SK-N-SH (cell line): ENCODE measurements around the gene SLAMF8. TPM values are rescaled to one million over a fixed set of nuclear protein-coding genes. Genes with fewer than 3 reads are reported as not detected.
A peak's percentile ranks its signal among the peaks of the same experiment; 100 is the strongest.

ENCODE experiments used
- CTCF ChIA-PET: fragments of 300-600, 350-600 bp; formaldehyde crosslinking; extraction: SDS; loops from one replicate; lab custom pipeline; 2021; lab: Yijun Ruan, JAX
- POLR2A ChIA-PET: fragments of 350-600 bp; sonication (Branson Sonifier 250); formaldehyde crosslinking; extraction: SDS; loops from one replicate; lab custom pipeline; 2020; ENCODE audit warnings: antibody characterized with exemption, inconsistent platforms; lab: Yijun Ruan, JAX
- DNase-seq: peaks from one replicate; pipeline ENCODE4 v3.0.0; 2012
- H2AFZ ChIP-seq: fragments of 200-600 bp; sonication (generic); 2 replicates; pipeline ENCODE4 v1.8.1; 2016; ENCODE audit warnings: antibody characterized with exemption, mild to moderate bottlenecking, low read depth
- H3F3A ChIP-seq: fragments of 200-600 bp; sonication (generic); replicated peaks from 2 replicates; pipeline ENCODE3; 2016; ENCODE audit warnings: antibody characterized with exemption, mild to moderate bottlenecking; ENCODE audit not compliant: insufficient read depth
- H3K27ac ChIP-seq, 2 experiments: fragments of 200-500 bp in 1 of 2; fragments of 200-600 bp in 1 of 2; sonication (Bioruptor generic) in 1 of 2; sonication (generic), shearing (Covaris generic) in 1 of 2; 2 replicates each; pipeline versions ENCODE4 v1.5.1 to v1.6.1; 2014 to 2016; ENCODE audit warnings: low read depth in 2 of 2, inconsistent platforms in 1 of 2, low read length in 1 of 2, mild to moderate bottlenecking in 1 of 2, mixed read lengths in 1 of 2
- H3K27me3 ChIP-seq: fragments of 200-600 bp; sonication (generic), shearing (Covaris generic); 2 replicates; pipeline ENCODE4 v1.6.1; 2016; ENCODE audit warnings: mixed run types; ENCODE audit not compliant: insufficient read depth
- H3K36me3 ChIP-seq, 2 experiments: fragments of 200-500 bp in 1 of 2; fragments of 200-600 bp in 1 of 2; sonication (Bioruptor generic) in 1 of 2; sonication (generic) in 1 of 2; replicated peaks in 1 of 2; 2 replicates each; pipeline versions ENCODE3 to v1.5.1; 2014 to 2016; ENCODE audit warnings: low read length in 1 of 2, mild to moderate bottlenecking in 1 of 2; ENCODE audit not compliant: insufficient read depth in 2 of 2, control insufficient read depth in 1 of 2
- H3K4me1 ChIP-seq, 2 experiments: fragments of 200-500 bp in 1 of 2; fragments of 200-600 bp in 1 of 2; sonication (Bioruptor generic) in 1 of 2; sonication (generic), shearing (Covaris generic) in 1 of 2; 2 replicates each; pipeline versions ENCODE4 v1.5.1 to v1.6.1; 2014 to 2016; ENCODE audit warnings: low read depth in 1 of 2, low read length in 1 of 2, mixed run types in 1 of 2; ENCODE audit not compliant: insufficient read depth in 2 of 2, control insufficient read depth in 1 of 2
- H3K4me2 ChIP-seq: fragments of 200-600 bp; sonication (generic), shearing (Covaris generic); 2 replicates; pipeline ENCODE4 v1.6.1; 2017; ENCODE audit warnings: mixed run types
- H3K4me3 ChIP-seq, 2 experiments: fragments of 200-500 bp in 1 of 2; fragments of 200-600 bp in 1 of 2; sonication (Bioruptor generic) in 1 of 2; sonication (generic), shearing (Covaris generic) in 1 of 2; 2 replicates each; pipeline versions ENCODE4 v1.5.1 to v1.8.1; 2014 to 2016; ENCODE audit warnings: low read depth in 2 of 2, inconsistent platforms in 1 of 2, low read length in 1 of 2, mild to moderate bottlenecking in 1 of 2, mixed read lengths in 1 of 2, moderate library complexity in 1 of 2
- H3K79me2 ChIP-seq: fragments of 200-600 bp; sonication (generic); 2 replicates; pipeline ENCODE4 v1.8.1; 2017; ENCODE audit warnings: mild to moderate bottlenecking; ENCODE audit not compliant: insufficient read depth
- H3K9ac ChIP-seq: fragments of 200-600 bp; sonication (generic); 2 replicates; pipeline ENCODE4 v1.6.1; 2017; ENCODE audit warnings: mixed run types
- H3K9me2 ChIP-seq: fragments of 200-600 bp; sonication (generic); 2 replicates; pipeline ENCODE4 v1.6.1; 2017; ENCODE audit warnings: mixed run types
- H3K9me3 ChIP-seq: fragments of 200-600 bp; sonication (generic); 2 replicates; pipeline ENCODE4 v1.6.1; 2017; ENCODE audit warnings: mixed run types, mild to moderate bottlenecking, moderate library complexity
- H4K20me1 ChIP-seq: fragments of 200-600 bp; sonication (generic); 2 replicates; pipeline ENCODE4 v1.6.1; 2017; ENCODE audit warnings: mild to moderate bottlenecking, mixed run types; ENCODE audit not compliant: insufficient read depth
- ELF1 ChIP-seq: IDR thresholded peaks from 2 replicates; pipeline ENCODE4 v1.4.0; 2012
- IRF3 ChIP-seq: fragments of 150-350 bp; IDR thresholded peaks from 2 replicates; pipeline ENCODE4 v1.6.1; 2016; ENCODE audit warnings: mild to moderate bottlenecking, low read depth, low read length
- NRF1 ChIP-seq: IDR thresholded peaks from 2 replicates; pipeline ENCODE4 v1.6.1; 2012; ENCODE audit warnings: low read depth, mild to moderate bottlenecking, low read length
- PBX3 ChIP-seq: IDR thresholded peaks from 2 replicates; pipeline ENCODE4; 2012
- POLR2AphosphoS5 ChIP-seq: IDR thresholded peaks from 2 replicates; pipeline ENCODE4 v1.6.1; 2012; ENCODE audit warnings: low read depth, low read length
- RFX5 ChIP-seq: IDR thresholded peaks from 2 replicates; pipeline ENCODE4 v1.6.1; 2012; ENCODE audit warnings: mild to moderate bottlenecking, improper control_type of control experiment, low read length
- SIN3A ChIP-seq: IDR thresholded peaks from 2 replicates; pipeline ENCODE4 v1.6.1; 2012; ENCODE audit warnings: low read depth, mild to moderate bottlenecking, low read length, moderate library complexity, borderline replicate concordance
- TAF1 ChIP-seq: IDR thresholded peaks from 2 replicates; pipeline ENCODE4 v1.6.1; 2012; ENCODE audit warnings: low read depth, mild to moderate bottlenecking, low read length, moderate library complexity, borderline replicate concordance
- TCF12 ChIP-seq: IDR thresholded peaks from 2 replicates; pipeline ENCODE4 v1.4.0; 2012
- TEAD4 ChIP-seq: IDR thresholded peaks from 2 replicates; pipeline ENCODE4 v1.4.0; 2012; ENCODE audit warnings: mild to moderate bottlenecking, borderline replicate concordance; ENCODE audit not compliant: insufficient read depth
- WGBS: methylation state at CpG from one replicate; pipeline ENCODE4 v1.1.6; 2017; ENCODE audit warnings: low lambda C conversion rate; 5-methylcytosine and 5-hydroxymethylcytosine counted together
- polyA plus RNA-seq, 3 experiments: library from polyadenylated mRNA; depleted of rRNA; stranded (reverse); fragments of >200 nt; gene quantifications; 2 replicates each; pipeline ENCODE4 v1.2.3, GENCODE V29; 2012

SLAMF8 gene
- polyA plus RNA-seq (2012; rRNA removed): not detected in 2 replicates
- not detected in 2 replicates for polyA plus RNA-seq (2012; cell fraction: cytosol; rRNA removed)
- polyA plus RNA-seq (2012; cell fraction: nucleus; rRNA removed): 0.07 and 0.10 TPM in 2 replicates

DNA sequence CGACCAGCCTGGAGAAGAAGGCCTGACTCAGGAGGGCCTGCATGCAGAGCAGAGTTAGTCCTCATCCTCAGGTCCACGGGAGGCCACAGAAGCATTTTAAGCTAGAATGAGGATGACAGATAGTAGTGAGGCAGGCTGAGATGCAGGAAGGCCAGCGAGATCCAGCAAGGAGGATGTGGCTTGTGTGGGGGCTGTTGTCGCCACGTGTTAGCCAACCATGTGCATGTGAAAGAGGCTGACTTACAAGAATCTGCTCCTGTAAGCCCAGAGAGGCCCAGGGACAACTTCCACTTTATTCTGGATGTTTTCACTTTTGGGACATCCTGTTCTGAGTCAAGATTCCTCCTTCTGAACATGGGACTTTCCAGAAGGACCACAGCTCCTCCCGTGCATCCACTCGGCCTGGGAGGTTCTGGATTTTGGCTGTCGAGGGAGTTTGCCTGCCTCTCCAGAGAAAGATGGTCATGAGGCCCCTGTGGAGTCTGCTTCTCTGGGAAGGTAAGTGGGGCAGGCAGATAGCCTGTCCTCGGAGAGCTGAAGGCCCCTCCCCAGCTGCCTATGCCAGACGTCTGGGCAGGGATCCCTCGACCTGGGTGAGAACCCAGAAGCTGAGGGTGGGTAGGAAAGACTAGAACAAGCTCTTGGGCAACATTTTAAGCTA, at the start of gene SLAMF8:
Gene SLAMF8 (plus strand): TSS at position 433 of the 661 bp plus-strand sequence. CDS start 26 bp downstream, at position 459.
- DNase-seq: no peak
- H3K4me2 ChIP-seq: no peak within 1 kb of the TSS

GRCh38 chr1:159778266-159778665, 48.4 kb upstream of the SLAMF8 start:
- Histone ChIP-seq H3K4me1 (peaks cover 0 to 7% of the 10 kb centered on the region in 2 experiments; a peak in 1 of 4 replicates), H2AFZ (no peak overlapping the region), H3K9me3 (no peaks in the 10 kb centered on the region), H4K20me1 (no peaks in the 10 kb centered on the region), H3K9me2 (no peaks in the 10 kb centered on the region), H3K9ac (no peak overlapping the region), H3K4me3 (no peak overlapping the region), H3K27me3 (no peaks in the 10 kb centered on the region)
- 88% methylated on average over 4 of the region's 4 CpGs for WGBS
- TF ChIP-seq ELF1: no peak
- no peak for TF ChIP-seq RFX5
- no peak for TF ChIP-seq PBX3
- no peak for TF ChIP-seq SIN3A
- TF ChIP-seq IRF3: no peak
- no peak for TF ChIP-seq NRF1
- TF ChIP-seq POLR2AphosphoS5: no peak
- no peak for TF ChIP-seq TAF1
- TF ChIP-seq TEAD4: no peak
- TF ChIP-seq, all 33 proteins: peak for 0
- H3F3A ChIP-seq: peaks cover 12% of the 10 kb centered on the region
- CTCF ChIA-PET: interaction anchor here (0.9 to 2.9 kb wide), 4 partner anchors 21 to 229 kb away, joined by 3 to 18 read pairs (median 4); no protein-coding TSS in a partner anchor
- no peak overlapping the region for H3K27ac ChIP-seq
- POLR2A ChIA-PET: no interaction called here
- H3K79me2 ChIP-seq: no peaks in the 10 kb centered on the region
- no peak overlapping the region for H3K4me2 ChIP-seq
- no peaks in the 10 kb centered on the region for H3K36me3 ChIP-seq
- no peak for DNase-seq

More for the DNA sequence above, at the start of gene SLAMF8:
- Histone ChIP-seq H3K27ac (no peak within 1 kb of the TSS), H3K9me3 (no peaks in the 10 kb centered on the region), H3F3A (no peaks in the 10 kb centered on the region), H3K4me3 (no peak within 1 kb of the TSS), H2AFZ (0 out of 2 replicates have a peak within 1 kb of the TSS, but pooled peaks have one; percentile 29), H3K9ac (no peak within 1 kb of the TSS), H3K4me1 (peaks cover 6 to 28% of the 10 kb centered on the region in 2 experiments; a peak in 2 of 4 replicates), H3K9me2 (no peaks in the 10 kb centered on the region)
- 82% methylated on average over 11 of the region's 11 CpGs for WGBS
- CTCF ChIA-PET: interaction anchor here (3.5 to 8.8 kb wide), 2 partner anchors 28 to 64 kb away, joined by 12 to 41 read pairs; no protein-coding TSS in a partner anchor
- no peak for TF ChIP-seq TCF12
- TF ChIP-seq, all 33 proteins: peak for 0
- Histone ChIP-seq H3K79me2 (no peaks in the 10 kb centered on the region), H3K27me3 (no peaks in the 10 kb centered on the region), H4K20me1 (no peaks in the 10 kb centered on the region), H3K36me3 (no peaks in the 10 kb centered on the region)
- POLR2A ChIA-PET: no interaction called here
